Measurements from ENCODE around the gene APOL4. TPM values are rescaled to one million over a fixed set of nuclear protein-coding genes. Genes with fewer than 3 reads are reported as not detected.

Gene APOL4
- total RNA-seq, 2 experiments from 2014 or later: 0.18 TPM

DNA sequence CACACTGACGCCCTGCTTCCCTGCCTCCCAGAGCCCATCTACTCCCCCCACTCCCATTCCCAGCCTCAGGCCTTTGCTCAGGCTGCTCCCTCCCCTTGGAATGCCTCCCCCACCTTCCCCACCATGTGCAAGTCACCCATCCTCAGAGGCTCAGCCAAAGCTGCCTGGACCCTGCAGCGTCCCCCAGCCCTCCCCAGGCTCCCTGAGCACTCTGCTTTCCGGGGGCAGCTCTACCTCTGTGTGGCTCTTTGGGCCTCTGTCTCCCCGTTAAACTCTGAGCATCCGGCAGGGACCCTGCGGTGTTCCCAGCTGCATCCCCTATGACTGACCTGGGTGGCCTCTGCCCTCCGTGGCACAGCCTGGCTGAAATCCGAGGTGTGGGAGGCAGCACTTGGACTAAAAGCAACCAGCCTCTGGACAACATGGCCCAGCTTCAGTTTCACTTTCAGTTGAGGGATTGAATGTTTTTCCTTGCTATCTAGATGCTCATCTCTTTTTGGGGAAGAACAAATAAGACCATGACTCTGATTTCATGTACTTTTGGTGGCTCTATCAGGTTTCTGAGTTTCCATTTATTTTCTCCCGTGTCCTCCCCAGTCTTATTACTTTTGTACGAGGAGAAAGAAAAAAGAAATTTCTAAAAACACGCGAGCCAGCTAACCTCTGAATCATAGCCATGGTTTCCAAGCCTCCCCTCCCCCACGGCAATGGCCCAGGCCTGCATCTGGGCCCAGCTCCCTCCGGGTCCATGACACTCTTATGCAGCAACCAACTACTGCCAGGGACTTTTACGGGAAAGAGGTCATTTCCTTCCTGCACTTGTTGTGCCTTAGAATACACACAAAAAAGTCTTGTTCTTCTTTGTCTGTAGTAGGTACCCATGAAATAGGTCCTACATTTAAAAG is 44.8 kb downstream of the APOL4 start:
- Mint-ChIP-seq H3K36me3 (ENCODE audit: low read depth) (peaks cover 41% of the 10 kb centered on the region), H3K4me3 (peak overlapping the region; percentile 89), H3K27me3 (no peaks in the 10 kb centered on the region), H3K4me1 (ENCODE audit: low read depth) (peaks cover 87% of the 10 kb centered on the region), H3K9me3 (peaks cover 11% of the 10 kb centered on the region), H3K27ac (peak overlapping the region; percentile 99)
- POLR2A ChIA-PET: interaction anchor here (0.7 to 1.2 kb wide), 4 partner anchors 8 to 109 kb away, joined by 3 to 5 read pairs (median 3); no protein-coding TSS in a partner anchor
- intact Hi-C loops (cut with micrococcal nuclease): no loop called here
- CTCF ChIA-PET: interaction anchor here (1.0 to 10.5 kb wide), 5 partner anchors 12 to 329 kb away, joined by 3 to 156 read pairs (median 3); no protein-coding TSS in a partner anchor
- TF ChIP-seq, protein P1, sequence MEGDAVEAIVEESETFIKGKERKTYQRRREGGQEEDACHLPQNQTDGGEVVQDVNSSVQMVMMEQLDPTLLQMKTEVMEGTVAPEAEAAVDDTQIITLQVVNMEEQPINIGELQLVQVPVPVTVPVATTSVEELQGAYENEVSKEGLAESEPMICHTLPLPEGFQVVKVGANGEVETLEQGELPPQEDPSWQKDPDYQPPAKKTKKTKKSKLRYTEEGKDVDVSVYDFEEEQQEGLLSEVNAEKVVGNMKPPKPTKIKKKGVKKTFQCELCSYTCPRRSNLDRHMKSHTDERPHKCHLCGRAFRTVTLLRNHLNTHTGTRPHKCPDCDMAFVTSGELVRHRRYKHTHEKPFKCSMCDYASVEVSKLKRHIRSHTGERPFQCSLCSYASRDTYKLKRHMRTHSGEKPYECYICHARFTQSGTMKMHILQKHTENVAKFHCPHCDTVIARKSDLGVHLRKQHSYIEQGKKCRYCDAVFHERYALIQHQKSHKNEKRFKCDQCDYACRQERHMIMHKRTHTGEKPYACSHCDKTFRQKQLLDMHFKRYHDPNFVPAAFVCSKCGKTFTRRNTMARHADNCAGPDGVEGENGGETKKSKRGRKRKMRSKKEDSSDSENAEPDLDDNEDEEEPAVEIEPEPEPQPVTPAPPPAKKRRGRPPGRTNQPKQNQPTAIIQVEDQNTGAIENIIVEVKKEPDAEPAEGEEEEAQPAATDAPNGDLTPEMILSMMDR (IDR thresholded peaks at IDR 0.05): no peak
- peak; percentile 50 for ATAC-seq
- peak; percentile 88 for DNase-seq

DNA sequence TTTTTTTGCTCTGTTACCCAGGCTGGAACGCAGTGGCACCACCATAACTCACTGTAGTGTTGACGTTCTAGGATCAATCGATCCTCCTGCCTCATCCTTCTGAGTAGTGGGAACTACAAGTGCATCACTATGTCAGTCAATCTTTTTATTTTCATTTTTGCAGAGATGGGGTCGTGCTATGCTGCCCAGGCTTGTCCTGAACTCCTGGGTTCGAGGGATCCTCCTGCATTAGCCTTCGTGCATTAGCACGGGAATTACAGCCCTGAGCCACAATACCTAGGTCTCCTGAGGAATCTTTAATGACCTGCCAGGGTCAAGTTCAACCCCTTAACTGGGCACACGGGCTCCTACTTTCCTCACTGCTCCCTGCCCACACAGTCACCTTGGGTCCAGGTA is 45.5 kb downstream of the APOL4 start:
- H3K27me3 Mint-ChIP-seq: no peaks in the 10 kb centered on the region
- peak overlapping the region; percentile 99 for H3K27ac Mint-ChIP-seq
- peaks cover 45% of the 10 kb centered on the region for H3K36me3 Mint-ChIP-seq (ENCODE audit: low read depth)
- intact Hi-C loops (cut with micrococcal nuclease): no loop called here
- no peak for ATAC-seq
- H3K4me3 Mint-ChIP-seq: peak overlapping the region; percentile 89
- ChIA-PET CTCF (interaction anchor here (1.1 to 10.5 kb wide), 3 partner anchors 20 to 330 kb away, joined by 3 to 156 read pairs (median 4); no protein-coding TSS in a partner anchor), POLR2A (interaction anchor here (0.6 to 0.8 kb wide), 2 partner anchors 85 to 109 kb away, joined by 3 read pairs; no protein-coding TSS in a partner anchor)
- peaks cover 86% of the 10 kb centered on the region for H3K4me1 Mint-ChIP-seq (ENCODE audit: low read depth)
- no peak for DNase-seq
- peaks cover 11% of the 10 kb centered on the region for H3K9me3 Mint-ChIP-seq
- TF ChIP-seq, protein P1 (IDR thresholded peaks at IDR 0.05): no peak

DNA sequence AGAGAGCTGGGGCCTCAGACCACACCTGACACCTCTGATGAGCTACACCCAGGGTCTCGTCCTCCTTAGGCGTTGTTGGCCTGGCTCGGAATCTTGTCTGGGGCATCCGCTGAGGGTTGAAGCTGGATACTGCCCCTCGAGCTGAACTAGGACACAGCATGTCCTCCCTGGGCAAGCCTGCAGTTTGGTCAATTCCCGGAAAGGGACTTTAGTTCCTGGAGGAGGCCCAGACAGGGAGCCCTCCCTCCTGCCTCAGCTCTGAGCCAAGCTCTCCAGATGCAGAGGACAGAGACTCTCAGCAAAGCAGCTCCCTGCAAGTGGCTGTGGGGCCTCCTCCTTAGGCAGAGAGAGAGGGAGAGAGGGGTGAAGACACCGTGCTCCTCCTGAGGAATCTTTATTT is 45.9 kb downstream of the APOL4 start:
- Mint-ChIP-seq H3K27ac (peak overlapping the region; percentile 99), H3K4me1 (ENCODE audit: low read depth) (peaks cover 86% of the 10 kb centered on the region), H3K27me3 (no peaks in the 10 kb centered on the region), H3K36me3 (ENCODE audit: low read depth) (peaks cover 45% of the 10 kb centered on the region), H3K9me3 (peaks cover 11% of the 10 kb centered on the region), H3K4me3 (peak overlapping the region; percentile 89)
- ATAC-seq (no peak), DNase-seq (no peak)
- ChIA-PET POLR2A (interaction anchor here (0.6 kb wide), 1 partner anchor 85 kb away, joined by 3 read pairs; no protein-coding TSS in a partner anchor), CTCF (interaction anchor here (0.9 to 1.3 kb wide), 3 partner anchors 22 to 330 kb away, joined by 3 to 4 read pairs (median 3); no protein-coding TSS in a partner anchor)
- TF ChIP-seq, protein P1 (IDR thresholded peaks at IDR 0.05): no peak
- intact Hi-C loops (cut with micrococcal nuclease): no loop called here

- ChIA-PET POLR2A (interaction anchor here (1.4 kb wide), 1 partner anchor 9 kb away, joined by 5 read pairs; no protein-coding TSS in a partner anchor), CTCF (interaction anchor here (0.9 to 4.5 kb wide), 4 partner anchors 9 to 26 kb away, joined by 3 to 37 read pairs (median 4); no protein-coding TSS in a partner anchor)
- intact Hi-C loops (cut with micrococcal nuclease): no loop called here
- no peak for ATAC-seq
- Mint-ChIP-seq H3K9me3 (peaks cover 11% of the 10 kb centered on the region), H3K27ac (peak overlapping the region; percentile 99), H3K36me3 (ENCODE audit: low read depth) (peaks cover 45% of the 10 kb centered on the region), H3K4me3 (peak overlapping the region; percentile 89), H3K27me3 (no peaks in the 10 kb centered on the region), H3K4me1 (ENCODE audit: low read depth) (peaks cover 89% of the 10 kb centered on the region)
- no peak for DNase-seq
- TF ChIP-seq, protein P1 (IDR thresholded peaks at IDR 0.05): peak; percentile 14
Observed at GRCh38 chr22:36154423-36154945, 47.1 kb downstream of the APOL4 start.

Measured in activated CD8-positive, alpha-beta T cell treated with anti-CD3 and anti-CD28 coated beads for 36 hours (primary cell).